Epithelial cell of proximal tubule (primary cell): Measurements from ENCODE around the gene WDR33. TPM values are rescaled to one million over a fixed set of nuclear protein-coding genes. Genes with fewer than 3 reads are reported as not detected.

Experiments
- DNase-seq: peaks from one replicate; pipeline ENCODE4 v3.0.0-alpha.2; 2011; ENCODE audit warnings: low read depth
- H3K4me3 ChIP-seq: 2 replicates; pipeline ENCODE4 v1.5.1; 2011; ENCODE audit warnings: low read depth, mild to moderate bottlenecking, low read length
- total RNA-seq: library from RNA; depleted of rRNA; stranded (reverse); fragments of >200 nt; gene quantifications from 2 replicates; pipeline ENCODE4 v1.2.3, GENCODE V29; 2015
- TF ChIP-seq, protein P1 (sequence below): conservative IDR thresholded peaks from 2 replicates; pipeline ENCODE4 v1.5.1; 2012; ENCODE audit warnings: low read depth, mild to moderate bottlenecking, low read length

WDR33 gene
- total RNA-seq, 1 donor from 2014 or later: 12.3 TPM

DNA sequence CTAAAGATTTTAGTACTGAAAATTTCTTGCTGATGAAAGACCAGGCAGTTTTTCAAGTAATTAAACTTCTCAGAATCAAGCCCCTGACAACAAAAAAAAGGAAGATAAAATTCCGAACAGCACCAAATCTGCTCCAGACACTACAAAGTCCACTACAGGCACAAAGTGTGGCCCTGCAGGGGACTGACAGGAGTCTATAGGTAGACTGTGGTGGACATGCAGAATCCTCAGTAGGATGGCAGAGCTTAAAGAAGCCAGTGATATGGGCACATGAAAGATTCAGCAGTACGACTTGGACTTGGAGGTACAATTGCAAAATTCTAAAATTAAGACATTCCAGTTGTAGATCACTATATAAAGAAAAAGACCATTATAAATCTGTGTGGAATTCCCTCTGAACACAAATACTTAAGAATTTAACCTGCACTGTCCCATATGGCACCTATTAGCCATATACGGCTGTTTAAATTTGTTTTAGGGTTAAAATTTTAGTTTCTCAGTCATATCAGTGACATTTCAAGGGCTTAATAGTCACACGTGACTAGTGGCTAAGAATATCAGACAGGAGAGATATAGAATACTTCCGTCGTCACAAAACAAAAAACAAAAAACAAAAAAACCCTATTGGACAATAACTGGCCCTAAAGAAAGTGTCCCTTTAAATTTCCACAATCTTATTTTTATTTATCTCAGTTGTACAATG is 77.7 kb downstream of the WDR33 start:
- H3K4me3 ChIP-seq: no peak overlapping the region
- no peak for DNase-seq
- TF ChIP-seq, protein P1, sequence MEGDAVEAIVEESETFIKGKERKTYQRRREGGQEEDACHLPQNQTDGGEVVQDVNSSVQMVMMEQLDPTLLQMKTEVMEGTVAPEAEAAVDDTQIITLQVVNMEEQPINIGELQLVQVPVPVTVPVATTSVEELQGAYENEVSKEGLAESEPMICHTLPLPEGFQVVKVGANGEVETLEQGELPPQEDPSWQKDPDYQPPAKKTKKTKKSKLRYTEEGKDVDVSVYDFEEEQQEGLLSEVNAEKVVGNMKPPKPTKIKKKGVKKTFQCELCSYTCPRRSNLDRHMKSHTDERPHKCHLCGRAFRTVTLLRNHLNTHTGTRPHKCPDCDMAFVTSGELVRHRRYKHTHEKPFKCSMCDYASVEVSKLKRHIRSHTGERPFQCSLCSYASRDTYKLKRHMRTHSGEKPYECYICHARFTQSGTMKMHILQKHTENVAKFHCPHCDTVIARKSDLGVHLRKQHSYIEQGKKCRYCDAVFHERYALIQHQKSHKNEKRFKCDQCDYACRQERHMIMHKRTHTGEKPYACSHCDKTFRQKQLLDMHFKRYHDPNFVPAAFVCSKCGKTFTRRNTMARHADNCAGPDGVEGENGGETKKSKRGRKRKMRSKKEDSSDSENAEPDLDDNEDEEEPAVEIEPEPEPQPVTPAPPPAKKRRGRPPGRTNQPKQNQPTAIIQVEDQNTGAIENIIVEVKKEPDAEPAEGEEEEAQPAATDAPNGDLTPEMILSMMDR: no peak

DNA sequence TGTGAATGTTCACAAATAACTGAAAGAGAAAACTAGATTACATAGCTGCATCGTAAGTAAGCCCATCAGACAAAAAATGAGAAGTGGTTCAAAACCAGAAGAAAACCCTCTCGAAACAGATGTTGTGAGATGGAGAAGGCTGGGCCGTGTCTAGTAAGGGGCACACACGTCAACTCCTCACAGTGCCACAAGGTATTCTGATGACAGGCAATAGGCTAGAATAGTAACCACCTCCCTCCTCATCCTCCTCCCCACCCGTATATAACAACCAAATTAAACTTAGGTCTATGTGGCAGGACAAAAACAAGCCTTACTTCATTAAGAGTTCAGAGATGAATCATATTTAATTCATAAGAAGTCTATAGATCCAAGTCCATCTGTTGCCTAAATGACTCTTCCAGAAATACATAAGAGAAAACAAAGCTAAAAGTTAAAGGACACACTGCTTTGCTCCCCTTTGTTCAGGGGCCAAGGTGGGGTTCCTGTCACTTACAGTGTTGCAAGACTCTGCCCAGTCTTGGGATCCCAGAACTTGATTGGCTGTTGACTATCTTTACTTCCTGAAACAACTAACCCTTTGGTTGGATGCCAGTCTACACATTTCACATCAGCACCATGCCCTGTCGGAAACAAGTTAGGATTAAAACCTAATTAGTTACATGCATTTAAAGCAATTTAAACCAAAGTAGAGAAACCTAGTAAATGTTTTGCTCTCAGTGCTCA is 84.7 kb downstream of the WDR33 start:
- H3K4me3 ChIP-seq: no peak overlapping the region
- DNase-seq: no peak
- TF ChIP-seq, protein P1: no peak

DNA sequence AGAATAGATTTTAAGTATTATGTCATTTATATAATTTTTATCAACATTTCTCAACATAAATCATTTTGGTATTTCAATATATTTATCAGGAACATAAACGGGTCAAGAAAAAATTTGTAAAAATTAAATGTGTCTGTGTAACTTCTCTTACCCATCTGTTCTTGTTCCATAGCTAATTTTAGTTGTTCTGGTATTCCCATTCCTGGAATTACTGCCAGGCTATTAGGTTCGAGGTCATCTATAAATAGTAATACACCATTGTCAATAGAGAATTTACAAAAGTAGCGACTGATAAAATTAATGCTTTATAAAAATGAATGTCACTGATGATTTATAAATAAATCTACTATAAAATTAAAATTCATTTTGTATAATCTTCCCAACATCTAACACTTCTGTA is 88.2 kb downstream of the WDR33 start:
- TF ChIP-seq, protein P1: no peak
- DNase-seq: no peak
- no peak overlapping the region for H3K4me3 ChIP-seq

DNA sequence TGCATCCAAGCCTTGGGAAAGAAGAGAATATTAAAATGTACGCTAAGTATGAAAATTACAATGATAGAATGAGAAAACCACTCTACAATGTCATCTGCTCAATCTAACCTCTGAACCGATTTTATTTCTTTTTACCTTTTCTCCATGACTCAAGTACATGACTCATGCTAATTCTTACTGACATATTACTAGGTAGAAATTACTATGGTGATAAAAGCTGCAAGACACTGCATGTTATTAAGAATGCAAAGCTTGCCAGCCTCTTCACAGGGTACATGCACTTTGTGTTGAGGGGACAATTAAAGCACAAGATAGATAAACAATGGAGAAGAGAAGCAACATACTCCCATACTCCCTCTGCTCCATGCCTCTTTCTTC is 89.0 kb downstream of the WDR33 start:
- TF ChIP-seq, protein P1: no peak
- no peak overlapping the region for H3K4me3 ChIP-seq
- no peak for DNase-seq

DNA sequence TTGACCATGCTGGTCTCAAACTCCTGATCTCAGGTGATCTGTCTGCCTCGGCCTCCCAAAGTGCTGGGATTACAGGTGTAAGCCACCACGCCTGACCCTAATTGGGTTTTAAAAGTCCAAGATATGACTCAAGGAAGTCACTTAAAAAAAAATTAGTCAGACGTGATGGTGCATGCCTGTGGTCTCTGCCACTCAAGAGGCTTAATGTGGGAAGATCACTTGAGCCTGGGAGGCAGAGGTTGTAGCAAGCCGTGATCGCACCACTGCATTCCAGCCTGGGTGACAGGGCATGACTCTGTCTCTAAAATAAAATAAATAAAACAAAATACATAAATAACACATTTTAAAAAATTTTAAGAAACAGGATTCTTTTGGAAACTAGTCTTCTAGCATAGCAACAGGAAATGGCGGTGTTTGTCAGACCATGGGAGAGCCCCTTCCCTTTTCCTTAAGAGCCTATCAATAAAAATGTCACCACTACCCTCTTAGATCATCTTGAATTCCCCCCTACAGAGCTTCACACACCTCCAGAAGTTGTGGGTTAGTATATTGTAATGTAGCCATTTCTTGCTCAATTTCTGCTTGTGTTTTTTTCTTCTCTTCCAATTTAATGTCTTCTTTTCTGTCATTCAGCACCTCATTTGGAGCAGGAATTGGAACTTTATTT is 89.5 kb downstream of the WDR33 start:
- TF ChIP-seq, protein P1: no peak
- no peak for DNase-seq

DNA sequence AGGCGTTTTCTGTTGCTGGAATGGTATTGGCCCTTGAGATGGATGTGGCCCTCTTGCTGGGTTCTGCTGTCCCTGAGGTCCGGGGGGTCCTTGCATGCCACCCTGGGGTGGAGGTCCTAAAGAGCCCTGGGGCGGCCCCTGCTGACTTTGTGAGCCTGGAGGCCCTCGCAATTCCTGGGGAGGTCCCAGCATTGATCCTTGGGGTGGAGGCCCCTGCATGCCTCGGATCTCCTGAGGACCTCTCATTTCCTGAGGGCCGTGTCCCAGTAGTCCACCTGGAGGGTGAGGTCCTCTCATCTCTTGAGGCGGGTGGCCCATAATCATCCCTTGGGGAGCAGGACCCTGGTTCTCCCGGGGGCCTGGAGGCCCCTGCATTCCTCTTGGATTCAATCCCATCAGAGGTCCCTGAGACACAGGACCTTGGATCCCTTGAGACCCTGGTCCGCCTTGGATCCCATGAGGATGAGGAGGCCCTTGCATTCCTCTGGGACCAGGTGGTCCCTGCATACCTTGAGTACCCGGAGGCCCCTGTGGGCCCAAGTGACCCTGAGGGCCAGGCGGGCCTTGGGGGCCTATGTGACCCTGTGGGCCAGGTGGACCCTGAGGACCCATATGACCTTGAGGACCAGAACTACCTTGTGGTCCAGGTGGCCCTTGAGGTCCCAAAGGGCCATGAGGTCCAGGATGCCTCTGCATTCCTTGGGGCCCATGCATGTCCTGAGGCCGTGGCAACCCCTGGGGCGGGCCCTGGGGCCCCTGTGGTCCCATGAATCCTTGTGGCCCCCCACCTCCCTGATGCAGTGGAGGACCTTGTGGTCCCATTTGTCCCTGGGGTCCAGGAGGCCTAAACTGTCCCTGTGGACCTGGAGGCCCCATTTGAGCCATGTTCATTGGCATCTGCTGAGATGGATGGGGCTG is 91.4 kb downstream of the WDR33 start:
- TF ChIP-seq, protein P1: no peak
- DNase-seq: no peak
- no peak overlapping the region for H3K4me3 ChIP-seq

More for the DNA sequence above, 89.5 kb downstream of the WDR33 start:
- H3K4me3 ChIP-seq: no peak overlapping the region
